ENCODE measurements around the gene HOXD4.
A peak's percentile ranks its signal among the peaks of the same experiment; 100 is the strongest.

Gene HOXD4

GRCh38 chr2:176142281-176142680 lies 9.1 kb upstream of the HOXD4 start:
- peak; percentile 13 for DNase-seq

GRCh38 chr2:176145085-176145969 lies 6.0 kb upstream of the HOXD4 start:
- DNase-seq: peak; percentile 7

DNA sequence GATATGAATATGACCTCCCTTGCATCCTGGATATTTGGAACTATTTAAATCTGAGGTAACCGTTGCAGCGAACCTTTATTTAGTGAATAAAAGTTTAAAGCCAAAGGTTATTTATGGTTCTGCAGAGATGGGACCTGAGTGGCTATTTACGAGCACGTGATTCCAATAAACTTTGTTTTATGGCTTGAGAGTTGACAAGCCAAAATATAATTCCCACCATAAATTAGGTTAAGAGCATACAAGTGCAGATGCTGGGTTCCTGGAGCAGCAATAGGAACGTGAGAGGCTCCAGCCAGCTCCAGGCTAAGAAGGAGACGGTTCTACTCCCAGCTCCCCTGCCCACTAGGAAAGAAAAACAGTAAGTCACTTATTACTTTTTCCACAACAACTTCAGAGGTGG lies 5.2 kb upstream of the HOXD4 start:
- peak; percentile 16 for DNase-seq

GRCh38 chr2:176146645-176147044 lies 4.7 kb upstream of the HOXD4 start:
- no peak for DNase-seq

DNA sequence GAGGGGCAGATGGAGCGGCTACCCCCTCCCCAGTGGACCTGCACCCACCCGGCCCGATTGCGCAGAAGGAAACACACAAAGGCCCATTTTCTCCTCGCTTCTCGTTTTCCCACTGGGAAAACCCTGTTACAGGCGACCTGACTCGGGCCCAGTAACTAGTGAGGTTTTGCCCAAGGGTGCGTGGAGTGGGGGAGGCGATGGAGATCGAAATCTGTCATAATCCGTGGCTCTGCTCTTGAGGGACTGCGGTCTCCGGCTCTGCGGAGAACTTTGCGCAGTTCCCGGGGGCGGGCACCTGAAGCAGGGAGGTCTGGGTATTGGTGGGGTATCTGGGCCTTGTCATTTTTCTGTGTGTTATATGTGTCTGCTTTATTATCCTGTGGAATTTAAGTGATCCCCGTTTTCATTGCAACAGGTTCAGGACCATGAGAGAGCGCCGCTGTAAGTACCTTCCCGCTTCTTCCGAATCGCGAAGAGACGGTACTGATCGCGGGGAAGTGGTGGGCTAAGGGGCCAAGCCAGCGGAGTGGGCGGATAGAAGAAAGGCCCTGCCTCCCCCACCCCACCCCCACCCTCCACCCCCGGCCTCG lies 4.0 kb upstream of the HOXD4 start:
- DNase-seq: peak; percentile 7

GRCh38 chr2:176147800-176148496 lies 3.4 kb upstream of the HOXD4 start:
- peak; percentile 16 for DNase-seq

DNA sequence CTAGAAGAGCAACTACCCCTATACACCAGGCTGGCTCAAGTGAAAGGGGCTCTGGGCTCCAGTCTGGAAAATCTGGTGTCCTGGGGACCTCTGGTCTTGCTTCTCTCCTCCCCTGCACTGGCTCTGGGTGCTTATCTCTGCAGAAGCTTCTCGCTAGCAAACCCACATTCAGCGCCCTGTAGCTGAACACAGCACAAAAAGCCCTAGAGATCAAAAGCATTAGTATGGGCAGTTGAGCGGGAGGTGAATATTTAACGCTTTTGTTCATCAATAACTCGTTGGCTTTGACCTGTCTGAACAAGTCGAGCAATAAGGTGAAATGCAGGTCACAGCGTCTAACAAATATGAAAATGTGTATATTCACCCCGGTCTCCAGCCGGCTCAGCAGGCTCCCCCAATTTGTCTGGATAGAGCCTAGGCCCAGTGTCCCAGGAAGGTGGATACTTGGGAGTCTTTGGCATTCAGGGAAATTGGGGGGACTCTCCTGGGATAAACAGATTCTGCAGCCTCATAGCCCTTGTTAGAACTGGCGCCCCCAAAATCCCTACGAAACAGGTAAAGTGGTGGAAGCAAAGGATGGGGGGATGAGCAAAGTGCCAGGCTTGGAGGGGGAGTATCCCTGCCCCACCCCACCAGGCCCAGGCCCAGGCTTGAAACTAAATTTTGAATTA lies 2.5 kb upstream of the HOXD4 start:
- peak; percentile 16 for DNase-seq

- DNase-seq: peak; percentile 6
Observed at GRCh38 chr2:176149481-176149938, 1.8 kb upstream of the HOXD4 start.

- peak; percentile 6 for DNase-seq
Observed at GRCh38 chr2:176149939-176150583, 1.3 kb upstream of the HOXD4 start.

DNA sequence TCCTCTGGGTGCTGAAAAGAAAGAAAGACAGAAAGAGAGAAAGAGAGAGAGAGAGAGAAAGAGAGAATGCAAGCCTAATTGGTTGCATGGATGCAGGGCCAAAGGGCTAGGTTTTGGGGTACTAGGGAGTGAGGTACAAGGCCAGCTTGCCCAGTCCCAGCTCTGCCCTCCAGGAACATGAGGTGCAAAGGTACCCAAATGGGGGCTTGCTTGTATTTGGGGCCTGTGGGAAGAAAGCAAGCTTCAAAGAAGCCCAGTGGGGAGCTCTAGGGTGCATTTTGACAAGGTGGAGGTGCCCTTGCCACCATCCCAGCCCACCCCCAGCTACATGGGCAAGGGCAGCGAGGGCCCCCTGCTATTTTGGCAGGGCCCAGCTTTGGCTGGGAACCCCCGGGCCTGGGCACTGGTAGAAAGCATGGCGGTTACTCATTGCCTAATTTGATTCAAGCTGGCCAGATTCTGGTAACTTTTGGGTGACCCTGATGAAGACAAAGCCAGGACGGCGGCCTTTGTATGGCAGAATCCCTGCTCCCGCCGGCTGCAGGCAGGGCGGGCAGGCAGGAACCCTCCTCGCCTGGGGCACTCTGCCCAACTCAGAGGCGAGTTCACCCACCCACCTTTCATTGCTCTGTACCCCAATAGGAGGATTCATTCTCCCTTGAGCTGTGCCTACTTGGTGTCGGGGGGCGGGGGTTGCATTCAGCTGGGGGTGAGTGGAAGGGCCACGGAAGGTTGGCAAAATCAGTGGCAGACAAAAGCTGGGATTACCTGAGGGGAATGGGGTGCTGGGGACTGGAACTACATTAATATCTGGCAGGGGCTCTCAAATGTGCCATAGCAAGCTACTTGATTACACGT lies 537 bp upstream of the HOXD4 start:
- peak; percentile 13 for DNase-seq

DNA sequence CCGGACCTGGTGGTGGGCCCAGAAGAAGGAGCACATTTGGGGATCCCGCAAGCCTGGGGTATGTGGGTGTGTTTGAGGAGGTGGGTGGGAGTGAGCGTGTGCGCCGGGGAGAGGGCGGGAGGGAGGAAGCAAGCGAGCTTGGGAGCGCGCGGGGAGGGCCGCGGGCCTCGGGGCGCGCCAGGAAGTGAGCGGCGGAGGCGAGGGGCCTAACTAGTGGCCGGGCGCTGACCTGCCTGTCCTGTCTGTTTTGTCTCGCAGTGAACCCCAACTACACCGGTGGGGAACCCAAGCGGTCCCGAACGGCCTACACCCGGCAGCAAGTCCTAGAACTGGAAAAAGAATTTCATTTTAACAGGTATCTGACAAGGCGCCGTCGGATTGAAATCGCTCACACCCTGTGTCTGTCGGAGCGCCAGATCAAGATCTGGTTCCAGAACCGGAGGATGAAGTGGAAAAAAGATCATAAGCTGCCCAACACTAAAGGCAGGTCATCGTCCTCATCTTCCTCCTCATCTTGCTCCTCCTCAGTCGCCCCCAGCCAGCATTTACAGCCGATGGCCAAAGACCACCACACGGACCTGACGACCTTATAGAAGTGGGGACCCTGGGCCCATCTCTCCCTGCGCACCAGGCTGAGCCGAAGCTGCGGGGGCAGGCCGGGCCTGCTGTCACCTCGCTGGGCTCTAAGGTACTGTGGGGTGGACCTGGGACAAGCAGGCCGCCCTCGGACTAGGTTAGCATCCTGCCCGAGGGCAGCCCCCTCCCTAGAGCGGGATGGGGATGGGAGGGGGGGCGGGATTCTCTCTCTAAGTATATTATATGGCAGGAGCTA lies 1.2 kb downstream of the HOXD4 start:
- peak; percentile 34 for DNase-seq

DNA sequence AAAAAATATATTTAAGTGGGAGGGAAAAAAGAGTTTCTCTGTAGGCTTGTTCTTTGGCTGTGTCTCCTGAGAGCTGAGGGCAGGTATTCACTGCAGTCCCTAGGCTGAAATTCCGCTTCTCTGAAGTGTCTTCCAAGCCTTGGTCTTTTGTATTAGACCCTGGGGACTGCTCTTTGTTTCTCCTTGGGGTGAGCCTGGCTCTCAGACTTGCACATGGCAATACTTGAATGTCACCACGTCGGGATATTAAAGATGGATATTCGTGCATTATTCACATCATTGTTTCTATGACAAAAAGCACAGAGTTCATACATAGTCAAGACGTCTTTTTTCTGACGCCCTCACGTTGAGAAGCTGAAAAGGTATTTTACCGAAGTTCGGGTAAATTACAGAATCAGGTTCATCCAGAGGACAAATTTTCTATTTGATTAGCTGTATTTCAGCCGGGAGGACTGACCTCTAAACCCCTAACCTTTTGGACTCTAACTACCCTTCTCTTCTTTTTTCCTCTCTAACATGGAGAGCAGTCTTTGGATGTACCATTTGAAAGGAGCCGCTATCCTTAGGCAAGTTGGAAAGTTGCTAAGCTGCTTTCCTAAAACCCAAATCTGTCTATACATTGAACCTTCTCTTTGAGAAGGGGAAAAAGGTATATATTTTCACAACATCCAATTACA lies 3.4 kb downstream of the HOXD4 start:
- DNase-seq: no peak

GRCh38 chr2:176155356-176156044 lies 4.2 kb downstream of the HOXD4 start:
- DNase-seq: no peak

- no peak for DNase-seq
Observed at GRCh38 chr2:176156301-176156806, 5.0 kb downstream of the HOXD4 start.

DNA sequence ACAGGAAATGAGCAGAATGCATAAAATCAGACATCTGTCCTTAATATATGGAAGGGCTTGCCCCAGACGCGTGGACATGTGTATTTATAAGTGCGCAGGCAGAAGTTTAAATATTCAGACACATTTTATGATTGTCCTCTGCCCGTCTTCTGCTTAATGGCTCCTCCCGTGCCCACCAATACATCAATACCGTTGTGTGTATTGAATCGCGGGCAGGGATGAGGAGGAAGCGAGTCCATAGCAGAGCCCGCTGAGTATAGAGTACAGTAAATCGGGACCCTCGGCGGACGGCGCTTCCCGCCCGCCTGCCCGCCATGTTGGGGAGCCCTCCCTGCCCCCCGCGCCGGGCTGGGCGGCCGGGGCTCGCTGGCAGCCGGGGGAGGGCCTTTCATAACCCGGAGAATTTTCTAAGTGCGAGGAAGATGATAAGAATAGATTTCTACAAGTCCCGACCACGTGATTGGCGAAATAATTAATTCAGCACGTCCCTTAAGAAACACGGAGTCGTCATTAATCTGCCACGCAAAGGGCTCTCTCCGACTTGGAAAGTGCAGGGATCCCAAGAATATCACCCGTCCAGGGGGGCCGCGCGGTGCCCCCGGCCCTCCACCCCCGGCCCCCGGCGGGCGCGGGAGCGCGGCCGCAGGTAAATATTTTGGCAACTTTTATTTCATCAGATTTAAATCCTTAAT lies 5.6 kb downstream of the HOXD4 start, which contains the start of gene HOXD3:
HOXD3 (plus strand) TSS at position 501 of the 692 bp plus-strand sequence. CDS start 11,808 bp downstream, outside the sequence.
- no peak for DNase-seq

- DNase-seq: no peak
Observed at GRCh38 chr2:176157499-176158185, 6.3 kb downstream of the HOXD4 start.

DNA sequence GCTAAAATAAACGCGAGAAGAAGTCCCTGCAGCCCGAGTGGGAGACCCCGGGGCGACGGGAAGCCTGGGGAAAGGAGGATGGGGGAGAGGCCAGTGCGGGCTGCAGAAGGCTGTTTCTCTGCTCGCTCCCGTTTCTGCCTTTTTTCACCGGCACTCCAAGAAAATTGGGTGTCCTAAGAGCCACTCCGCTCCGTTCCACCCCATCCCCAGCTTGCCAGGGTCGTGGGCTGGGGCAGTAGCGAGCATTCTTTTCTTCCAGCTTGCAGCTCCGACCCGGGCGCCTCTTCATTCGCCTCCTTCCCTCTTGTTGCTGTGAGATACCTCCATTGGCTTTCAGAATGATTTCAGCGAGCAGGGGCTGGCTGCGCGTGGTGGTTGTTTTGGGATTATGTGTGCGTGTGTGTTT lies 6.8 kb downstream of the HOXD4 start:
- no peak for DNase-seq

Measured in left hindlimb (tissue), 1 donor.